ENCODE measurements around the gene PRR20G. TPM values are rescaled to one million over a fixed set of nuclear protein-coding genes. Genes with fewer than 3 reads are reported as not detected.

Gene PRR20G
- total and polyA plus RNA-seq, 10 of the 15 experiments (the other 5 are each of a cell fraction or from before 2014, with no cell fraction given) = not detected

DNA sequence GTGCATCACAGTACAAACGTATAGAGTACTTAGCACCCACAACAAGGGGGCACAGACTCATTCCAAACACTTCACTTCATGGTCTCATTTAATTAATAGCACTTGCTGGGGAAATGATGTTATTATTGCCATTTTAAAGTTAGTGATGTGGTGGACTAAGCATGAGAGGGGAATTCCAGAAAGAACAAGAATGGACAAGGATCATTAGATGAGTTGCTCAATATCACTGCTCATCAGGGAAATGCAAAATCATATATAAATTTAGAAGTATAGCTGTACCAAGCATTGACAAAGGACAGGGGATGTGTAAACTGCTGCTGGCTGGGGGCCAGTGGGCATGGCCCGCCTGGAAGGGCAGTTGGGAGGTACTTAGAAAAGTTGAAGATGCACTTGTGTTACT, 14.6 kb downstream of the PRR20G start:
- Histone ChIP-seq H3K27ac (ENCODE audit: control insufficient read depth, insufficient read depth) (no peak overlapping the region), H2AFZ (ENCODE audit: control insufficient read depth, low read depth, low read length) (no peak overlapping the region), H3K27me3 (replicated peaks in 1 of 2; ENCODE audit: control insufficient read depth in 2 of 2, insufficient read depth in 2 of 2, low read length in 1 of 2) (no peaks in the 10 kb centered on the region), H3K36me3 (ENCODE audit: control insufficient read depth in 2 of 2, insufficient read depth in 2 of 2, low read length in 1 of 2) (no peaks in the 10 kb centered on the region), H3K4me2 (ENCODE audit: control insufficient read depth, insufficient read depth) (no peak overlapping the region), H4K20me1 (ENCODE audit: control insufficient read depth, insufficient read depth) (no peaks in the 10 kb centered on the region), H3K9me3 (replicated peaks; ENCODE audit: control insufficient read depth, insufficient read depth, low read length) (no peaks in the 10 kb centered on the region; the same call in 2 of the 3 replicates), H3K4me3 (no peak overlapping the region), H3K9ac (ENCODE audit: control insufficient read depth, insufficient read depth, low read length) (no peak overlapping the region), H3K79me2 (ENCODE audit: control insufficient read depth, insufficient read depth, low read length) (no peaks in the 10 kb centered on the region), H3K4me1 (ENCODE audit: control insufficient read depth, insufficient read depth, low read length) (no peaks in the 10 kb centered on the region)
- in situ Hi-C loops (cut with MboI) = no loop called here
- SMC1A ChIA-PET (ENCODE audit: uncharacterized antibody, unreplicated experiment) = interaction anchor here (1.0 to 1.8 kb wide), 2 partner anchors 9 to 55 kb away, joined by 3 to 5 read pairs; no protein-coding TSS in a partner anchor
- BruUV-seq (replicated peaks) = no TSS peak
- POLR2A ChIA-PET = no interaction called here
- CTCF ChIA-PET = no interaction called here
- no peak for ATAC-seq
- no peak for TF ChIP-seq MYB (IDR thresholded peaks at IDR 0.05; ENCODE audit: borderline replicate concordance, low read depth, low read length)
- TF ChIP-seq, protein P1, sequence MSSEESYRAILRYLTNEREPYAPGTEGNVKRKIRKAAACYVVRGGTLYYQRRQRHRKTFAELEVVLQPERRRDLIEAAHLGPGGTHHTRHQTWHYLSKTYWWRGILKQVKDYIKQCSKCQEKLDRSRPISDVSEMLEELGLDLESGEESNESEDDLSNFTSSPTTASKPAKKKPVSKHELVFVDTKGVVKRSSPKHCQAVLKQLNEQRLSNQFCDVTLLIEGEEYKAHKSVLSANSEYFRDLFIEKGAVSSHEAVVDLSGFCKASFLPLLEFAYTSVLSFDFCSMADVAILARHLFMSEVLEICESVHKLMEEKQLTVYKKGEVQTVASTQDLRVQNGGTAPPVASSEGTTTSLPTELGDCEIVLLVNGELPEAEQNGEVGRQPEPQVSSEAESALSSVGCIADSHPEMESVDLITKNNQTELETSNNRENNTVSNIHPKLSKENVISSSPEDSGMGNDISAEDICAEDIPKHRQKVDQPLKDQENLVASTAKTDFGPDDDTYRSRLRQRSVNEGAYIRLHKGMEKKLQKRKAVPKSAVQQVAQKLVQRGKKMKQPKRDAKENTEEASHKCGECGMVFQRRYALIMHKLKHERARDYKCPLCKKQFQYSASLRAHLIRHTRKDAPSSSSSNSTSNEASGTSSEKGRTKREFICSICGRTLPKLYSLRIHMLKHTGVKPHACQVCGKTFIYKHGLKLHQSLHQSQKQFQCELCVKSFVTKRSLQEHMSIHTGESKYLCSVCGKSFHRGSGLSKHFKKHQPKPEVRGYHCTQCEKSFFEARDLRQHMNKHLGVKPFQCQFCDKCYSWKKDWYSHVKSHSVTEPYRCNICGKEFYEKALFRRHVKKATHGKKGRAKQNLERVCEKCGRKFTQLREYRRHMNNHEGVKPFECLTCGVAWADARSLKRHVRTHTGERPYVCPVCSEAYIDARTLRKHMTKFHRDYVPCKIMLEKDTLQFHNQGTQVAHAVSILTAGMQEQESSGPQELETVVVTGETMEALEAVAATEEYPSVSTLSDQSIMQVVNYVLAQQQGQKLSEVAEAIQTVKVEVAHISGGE (CRISPR knock-in tag; IDR thresholded peaks at IDR 0.05) = no peak
- TF ChIP-seq, protein P2, sequence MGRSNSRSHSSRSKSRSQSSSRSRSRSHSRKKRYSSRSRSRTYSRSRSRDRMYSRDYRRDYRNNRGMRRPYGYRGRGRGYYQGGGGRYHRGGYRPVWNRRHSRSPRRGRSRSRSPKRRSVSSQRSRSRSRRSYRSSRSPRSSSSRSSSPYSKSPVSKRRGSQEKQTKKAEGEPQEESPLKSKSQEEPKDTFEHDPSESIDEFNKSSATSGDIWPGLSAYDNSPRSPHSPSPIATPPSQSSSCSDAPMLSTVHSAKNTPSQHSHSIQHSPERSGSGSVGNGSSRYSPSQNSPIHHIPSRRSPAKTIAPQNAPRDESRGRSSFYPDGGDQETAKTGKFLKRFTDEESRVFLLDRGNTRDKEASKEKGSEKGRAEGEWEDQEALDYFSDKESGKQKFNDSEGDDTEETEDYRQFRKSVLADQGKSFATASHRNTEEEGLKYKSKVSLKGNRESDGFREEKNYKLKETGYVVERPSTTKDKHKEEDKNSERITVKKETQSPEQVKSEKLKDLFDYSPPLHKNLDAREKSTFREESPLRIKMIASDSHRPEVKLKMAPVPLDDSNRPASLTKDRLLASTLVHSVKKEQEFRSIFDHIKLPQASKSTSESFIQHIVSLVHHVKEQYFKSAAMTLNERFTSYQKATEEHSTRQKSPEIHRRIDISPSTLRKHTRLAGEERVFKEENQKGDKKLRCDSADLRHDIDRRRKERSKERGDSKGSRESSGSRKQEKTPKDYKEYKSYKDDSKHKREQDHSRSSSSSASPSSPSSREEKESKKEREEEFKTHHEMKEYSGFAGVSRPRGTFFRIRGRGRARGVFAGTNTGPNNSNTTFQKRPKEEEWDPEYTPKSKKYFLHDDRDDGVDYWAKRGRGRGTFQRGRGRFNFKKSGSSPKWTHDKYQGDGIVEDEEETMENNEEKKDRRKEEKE (IDR thresholded peaks at IDR 0.05) = no peak
- TF ChIP-seq MXI1 (IDR thresholded peaks at IDR 0.05; ENCODE audit: low read depth, low read length) = no peak
- no peak for TF ChIP-seq KLF5 (IDR thresholded peaks at IDR 0.05; ENCODE audit: partially characterized antibody)
- no peak for TF ChIP-seq EED (IDR thresholded peaks at IDR 0.05; ENCODE audit: low read depth)
- no peak for TF ChIP-seq SRF (IDR thresholded peaks at IDR 0.05; ENCODE audit: low read depth in 2 of 2, low read length in 2 of 2)
- no peak for TF ChIP-seq RELA (IDR thresholded peaks at IDR 0.05; ENCODE audit: borderline replicate concordance, partially characterized antibody)
- TF ChIP-seq TBL1XR1 (IDR thresholded peaks at IDR 0.05; ENCODE audit: low read depth, low read length) = no peak
- no peak for TF ChIP-seq CREM (IDR thresholded peaks at IDR 0.05; ENCODE audit: low read depth)
- FAIRE-seq = no peak
- 15% methylated on average over 2 of the region's 2 CpGs for WGBS (ENCODE audit: insufficient coverage, insufficient replicate concordance, low lambda C conversion rate, missing lambda C conversion rate)
- DNase-seq (ENCODE audit: low read depth, low spot score) = no peak
- RAD21 ChIA-PET (ENCODE audit: unreplicated experiment) = no interaction called here
- intact Hi-C loops (cut with micrococcal nuclease; ENCODE audit: unreplicated experiment) = no loop called here
